Chondrocyte (in vitro differentiated cells): ENCODE results near the gene C1S. TPM values are rescaled to one million over a fixed set of nuclear protein-coding genes. Genes with fewer than 3 reads are reported as not detected.

ENCODE experiments used
- DNase-seq: peaks from one replicate; pipeline ENCODE4 v3.0.0; 2021; ENCODE audit warnings: mixed read lengths, low spot score
- H3K27ac Mint-ChIP-seq: one replicate; pipeline ENCODE4 v1.8.0; 2021; ENCODE audit warnings: mild to moderate bottlenecking, moderate library complexity, mixed read lengths; ENCODE audit not compliant: unreplicated experiment
- H3K27me3 Mint-ChIP-seq: 2 replicates; pipeline ENCODE4 v1.8.0; 2021; ENCODE audit warnings: low read depth, mixed read lengths
- H3K36me3 Mint-ChIP-seq: 2 replicates; pipeline ENCODE4 v1.8.0; 2021; ENCODE audit warnings: low read depth, mixed read lengths
- H3K4me1 Mint-ChIP-seq: 2 replicates; pipeline ENCODE4 v1.8.0; 2021; ENCODE audit warnings: low read depth, mild to moderate bottlenecking, mixed read lengths
- H3K4me3 Mint-ChIP-seq: one replicate; pipeline ENCODE4 v1.8.0; 2021; ENCODE audit warnings: mild to moderate bottlenecking, moderate library complexity, mixed read lengths; ENCODE audit not compliant: unreplicated experiment
- H3K9me3 Mint-ChIP-seq: 2 replicates; pipeline ENCODE4 v1.8.0; 2021; ENCODE audit warnings: low read depth, mixed read lengths
- CTCF ChIP-seq: fragments of 200-600 bp; sonication (generic); IDR thresholded peaks from 2 replicates; pipeline ENCODE4 v1.5.0; 2021; ENCODE audit warnings: antibody characterized with exemption, mild to moderate bottlenecking, moderate library complexity
- total RNA-seq: library from RNA; stranded (reverse); gene quantifications from 3 replicates; pipeline ENCODE4 v1.2.1, GENCODE V29; 2021

The C1S gene
- total RNA-seq, 1 donor from 2014 or later, result 20.8 TPM

GRCh38 chr12:7064516-7064915 is 4.0 kb downstream of the C1S start:
- no peaks in the 10 kb centered on the region for H3K36me3 Mint-ChIP-seq
- no peak for TF ChIP-seq CTCF
- no peak overlapping the region for H3K4me3 Mint-ChIP-seq
- peaks cover 34% of the 10 kb centered on the region for H3K4me1 Mint-ChIP-seq
- H3K27me3 Mint-ChIP-seq, result no peaks in the 10 kb centered on the region
- H3K27ac Mint-ChIP-seq, result no peak overlapping the region
- DNase-seq, result no peak
- H3K9me3 Mint-ChIP-seq, result no peaks in the 10 kb centered on the region

GRCh38 chr12:7065073-7065623 is 4.6 kb downstream of the C1S start:
- Mint-ChIP-seq H3K27ac (no peak overlapping the region), H3K9me3 (no peaks in the 10 kb centered on the region), H3K27me3 (no peaks in the 10 kb centered on the region), H3K36me3 (no peaks in the 10 kb centered on the region), H3K4me3 (no peak overlapping the region), H3K4me1 (peaks cover 28% of the 10 kb centered on the region)
- no peak for DNase-seq
- TF ChIP-seq CTCF, result no peak

GRCh38 chr12:7066596-7066995 is 6.1 kb downstream of the C1S start:
- no peaks in the 10 kb centered on the region for H3K27me3 Mint-ChIP-seq
- H3K4me1 Mint-ChIP-seq, result peaks cover 15% of the 10 kb centered on the region
- no peaks in the 10 kb centered on the region for H3K36me3 Mint-ChIP-seq
- H3K4me3 Mint-ChIP-seq, result no peak overlapping the region
- DNase-seq, result no peak
- no peaks in the 10 kb centered on the region for H3K9me3 Mint-ChIP-seq
- no peak overlapping the region for H3K27ac Mint-ChIP-seq
- TF ChIP-seq CTCF, result no peak

- no peak overlapping the region for H3K27ac Mint-ChIP-seq
- H3K36me3 Mint-ChIP-seq, result no peaks in the 10 kb centered on the region
- H3K27me3 Mint-ChIP-seq, result no peaks in the 10 kb centered on the region
- no peaks in the 10 kb centered on the region for H3K9me3 Mint-ChIP-seq
- no peak for TF ChIP-seq CTCF
- no peak for DNase-seq
- H3K4me3 Mint-ChIP-seq, result no peak overlapping the region
- H3K4me1 Mint-ChIP-seq, result peaks cover 15% of the 10 kb centered on the region
Measured at GRCh38 chr12:7067096-7067495, 6.6 kb downstream of the C1S start.

DNA sequence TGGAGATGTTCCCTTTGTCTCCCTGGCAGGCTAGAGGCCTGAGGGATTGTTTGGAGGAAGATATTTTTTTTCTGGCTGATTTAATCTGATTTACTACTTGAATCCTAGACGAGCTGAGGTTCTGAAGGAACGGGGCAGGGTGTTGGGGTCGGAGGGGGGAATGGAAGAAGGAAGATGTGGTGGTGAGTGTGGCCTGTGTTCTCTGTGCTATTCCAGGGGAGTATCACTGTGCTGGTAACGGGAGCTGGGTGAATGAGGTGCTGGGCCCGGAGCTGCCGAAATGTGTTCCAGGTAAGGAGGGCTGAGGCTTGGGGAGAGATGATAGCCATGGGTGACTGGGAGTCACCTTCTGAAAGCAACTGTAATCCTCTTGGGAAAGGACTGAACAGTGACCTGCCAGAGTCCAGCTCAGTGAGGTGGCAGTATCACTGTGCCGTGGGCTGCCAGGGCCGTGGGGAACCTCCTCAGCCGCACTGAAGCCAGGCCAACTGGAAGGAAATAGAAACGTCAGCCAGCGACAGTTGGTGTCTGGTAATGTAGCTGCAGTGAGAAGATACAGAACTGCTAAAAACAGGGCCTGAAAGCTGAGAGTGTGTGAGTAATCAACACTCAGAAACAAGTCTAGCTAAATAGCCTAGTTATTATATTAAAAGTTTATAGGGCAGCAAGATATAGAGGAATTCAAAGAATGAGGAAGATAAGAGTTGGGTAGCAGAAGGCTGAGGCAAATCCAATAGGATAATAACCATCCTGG is 7.9 kb downstream of the C1S start:
- no peak for DNase-seq
- TF ChIP-seq CTCF, result no peak

More for the DNA sequence above, 7.9 kb downstream of the C1S start:
- Mint-ChIP-seq H3K27ac (peak overlapping the region; percentile 86), H3K4me1 (peaks cover 15% of the 10 kb centered on the region), H3K27me3 (no peaks in the 10 kb centered on the region), H3K9me3 (no peaks in the 10 kb centered on the region), H3K4me3 (no peak overlapping the region), H3K36me3 (no peaks in the 10 kb centered on the region)
